NCI-H1105 (cell line): ENCODE data around the gene CALY.
A peak's percentile ranks its signal among the peaks of the same experiment; 100 is the strongest.

Experiments used
- DNase-seq: peaks from one replicate; lab custom pipeline; 2025; lab: John Stamatoyannopoulos, UW

CALY gene

DNA sequence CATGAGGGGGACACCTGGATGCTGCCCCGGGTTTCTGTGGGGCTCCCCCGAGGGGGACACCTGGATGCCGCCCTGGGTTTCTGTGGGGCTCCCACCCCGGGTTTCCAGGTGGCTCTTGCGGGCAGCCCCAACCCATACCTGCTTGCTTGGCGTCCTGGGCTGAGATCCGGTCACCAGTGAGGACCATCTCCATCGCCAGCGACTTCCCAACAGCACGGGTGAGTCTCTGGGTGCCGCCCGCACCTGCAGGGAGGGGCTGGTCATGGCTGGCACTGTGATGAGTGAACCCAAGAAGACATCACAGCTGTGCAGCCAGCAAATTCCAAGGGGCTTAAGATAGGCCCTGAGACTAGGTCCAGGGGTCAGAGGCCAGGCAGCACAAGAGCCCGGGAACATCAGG, 30.1 kb upstream of the CALY start:
- no peak for DNase-seq

- DNase-seq, result no peak
These were observed 29.4 kb upstream of the CALY start for GRCh38 chr10:133366130-133366478.

- no peak for DNase-seq
These were observed 28.9 kb upstream of the CALY start for GRCh38 chr10:133365461-133366129.

GRCh38 chr10:133364645-133365431, 28.1 kb upstream of the CALY start:
- peak; percentile 45 for DNase-seq

- no peak for DNase-seq
These were observed 26.1 kb upstream of the CALY start for GRCh38 chr10:133362846-133363245.

DNA sequence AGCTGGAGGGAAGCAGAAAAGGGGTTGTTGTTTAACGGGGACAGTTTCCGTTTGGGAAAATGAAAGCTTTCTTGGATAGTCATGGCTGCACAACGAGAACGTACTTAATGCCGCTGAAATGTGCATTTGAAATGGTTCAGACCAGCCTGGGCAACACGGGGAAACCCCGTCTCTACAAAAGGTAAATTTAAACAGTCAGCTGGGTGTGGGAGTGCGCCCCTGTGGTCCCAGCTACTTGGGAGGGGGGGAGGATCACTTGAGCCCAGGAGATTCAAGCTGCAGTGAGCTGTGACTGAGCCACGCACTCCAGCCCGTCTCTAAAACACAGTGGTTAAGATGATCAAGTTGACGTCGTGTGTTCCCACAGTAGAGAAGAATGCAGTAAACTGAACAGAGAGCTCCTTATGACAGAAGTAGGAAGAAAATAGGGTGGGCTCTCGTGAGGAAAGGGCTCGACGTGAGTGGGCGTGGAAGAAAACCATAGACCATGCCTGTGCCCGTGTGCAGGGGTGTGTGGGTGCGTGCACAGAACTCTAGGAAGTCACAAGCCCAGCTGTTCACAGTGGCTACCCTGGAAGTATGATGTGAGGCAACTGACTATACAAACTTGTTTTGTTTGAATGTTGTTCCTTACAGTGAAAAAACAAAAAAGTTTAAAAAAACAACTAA, 25.2 kb upstream of the CALY start:
- no peak for DNase-seq

DNA sequence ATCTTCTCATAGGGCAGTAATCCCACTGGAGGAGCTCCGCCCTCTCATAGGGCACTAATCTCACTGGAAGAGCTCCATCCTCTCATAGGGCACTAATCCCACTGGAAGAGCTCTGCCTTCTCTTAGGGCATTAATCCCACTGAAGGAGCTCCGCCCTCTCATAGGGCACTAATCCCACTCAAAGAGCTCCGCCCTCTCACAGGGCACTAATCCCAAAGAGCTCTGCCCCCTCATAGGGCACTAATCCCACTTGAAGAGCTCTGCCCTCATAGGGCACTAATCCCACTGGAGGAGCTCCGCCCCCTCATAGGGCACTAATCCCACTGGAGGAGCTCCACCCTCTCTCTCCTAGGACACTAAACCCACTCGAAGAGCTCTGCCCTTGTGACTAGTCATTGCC, 24.5 kb upstream of the CALY start:
- DNase-seq, result no peak

DNA sequence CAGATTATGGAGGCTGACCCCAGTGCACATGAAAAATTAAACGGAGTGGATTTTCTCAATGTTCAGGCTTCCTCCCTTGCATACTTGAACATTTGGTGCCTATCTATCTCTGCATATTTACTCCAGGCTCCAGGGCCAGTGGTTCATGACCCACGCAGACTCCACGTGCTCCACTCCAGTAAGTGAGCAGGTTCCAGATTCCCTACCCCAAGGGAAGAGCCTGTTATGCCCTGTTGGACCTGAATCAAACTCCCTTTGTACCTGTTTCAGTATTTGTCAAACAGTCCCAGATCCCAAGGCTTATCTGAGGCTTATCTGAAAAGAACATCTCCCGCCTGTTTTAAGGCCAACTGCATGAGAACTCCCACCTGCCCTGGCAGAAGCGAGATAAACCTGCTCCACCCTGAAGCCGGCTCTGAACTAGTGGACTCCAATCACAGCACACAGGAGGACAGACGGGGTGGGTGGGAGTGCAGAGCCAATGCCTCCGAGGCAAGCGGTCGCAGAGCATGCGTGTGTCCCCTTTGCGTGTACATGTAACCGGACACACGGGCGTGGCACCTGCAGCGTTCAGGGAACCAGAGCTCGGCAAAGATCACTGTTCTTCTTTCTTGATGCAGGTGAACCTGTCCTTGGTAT, 23.4 kb upstream of the CALY start:
- DNase-seq, result no peak

GRCh38 chr10:133359554-133359971, 22.9 kb upstream of the CALY start:
- peak; percentile 44 for DNase-seq

GRCh38 chr10:133358925-133359310, 22.2 kb upstream of the CALY start:
- DNase-seq, result no peak

GRCh38 chr10:133358162-133358924, 21.6 kb upstream of the CALY start:
- no peak for DNase-seq

DNA sequence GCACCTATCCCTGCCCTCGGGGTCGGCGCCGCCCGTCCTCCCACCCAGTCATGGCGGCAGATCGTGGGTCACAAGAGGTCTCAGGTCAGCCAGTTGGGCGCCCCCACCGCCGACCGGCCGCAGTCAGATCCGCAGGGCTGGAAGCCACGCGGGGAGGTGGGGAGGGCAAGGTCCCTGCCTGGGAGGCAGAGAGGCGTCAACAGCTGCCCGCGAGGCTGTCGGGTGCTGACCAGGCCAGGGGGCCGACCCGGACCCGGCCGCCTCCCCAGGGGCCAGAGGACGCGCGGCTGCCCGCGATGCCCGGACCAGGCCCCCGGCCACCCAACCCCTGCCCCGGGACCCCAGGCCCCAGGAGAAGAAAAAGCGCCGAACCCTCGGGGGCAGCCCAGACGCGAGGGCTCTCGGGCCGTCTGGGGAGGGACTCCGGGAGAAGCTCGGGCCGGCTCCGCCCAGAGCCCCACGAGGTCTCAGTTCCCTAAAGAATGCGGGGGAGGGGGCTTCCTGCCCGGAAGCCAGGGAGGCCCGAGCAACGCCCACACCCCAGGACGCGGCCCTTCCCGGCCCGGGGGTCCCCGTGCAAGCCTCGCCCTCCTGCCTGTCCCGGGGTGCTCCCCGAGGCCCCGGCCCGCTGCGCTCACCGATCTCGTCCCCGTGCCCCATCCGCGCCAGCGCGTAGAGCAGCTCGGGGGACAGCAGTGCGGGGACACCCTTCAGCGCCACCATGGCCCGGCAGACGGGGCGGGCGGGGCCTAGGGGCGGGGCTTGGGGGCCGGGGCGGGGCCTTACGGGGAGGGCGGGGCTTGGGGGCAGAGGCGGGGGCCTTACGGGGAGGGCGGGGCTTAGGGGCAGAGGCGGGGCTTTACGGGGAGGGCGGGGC, 20.8 kb upstream of the CALY start, which contains the start of gene FUOM:
Gene FUOM, minus strand, starts transcription at position 735 of the 877 bp plus-strand sequence. Its CDS starts 12 bp downstream, at position 723.
- no peak for DNase-seq

DNA sequence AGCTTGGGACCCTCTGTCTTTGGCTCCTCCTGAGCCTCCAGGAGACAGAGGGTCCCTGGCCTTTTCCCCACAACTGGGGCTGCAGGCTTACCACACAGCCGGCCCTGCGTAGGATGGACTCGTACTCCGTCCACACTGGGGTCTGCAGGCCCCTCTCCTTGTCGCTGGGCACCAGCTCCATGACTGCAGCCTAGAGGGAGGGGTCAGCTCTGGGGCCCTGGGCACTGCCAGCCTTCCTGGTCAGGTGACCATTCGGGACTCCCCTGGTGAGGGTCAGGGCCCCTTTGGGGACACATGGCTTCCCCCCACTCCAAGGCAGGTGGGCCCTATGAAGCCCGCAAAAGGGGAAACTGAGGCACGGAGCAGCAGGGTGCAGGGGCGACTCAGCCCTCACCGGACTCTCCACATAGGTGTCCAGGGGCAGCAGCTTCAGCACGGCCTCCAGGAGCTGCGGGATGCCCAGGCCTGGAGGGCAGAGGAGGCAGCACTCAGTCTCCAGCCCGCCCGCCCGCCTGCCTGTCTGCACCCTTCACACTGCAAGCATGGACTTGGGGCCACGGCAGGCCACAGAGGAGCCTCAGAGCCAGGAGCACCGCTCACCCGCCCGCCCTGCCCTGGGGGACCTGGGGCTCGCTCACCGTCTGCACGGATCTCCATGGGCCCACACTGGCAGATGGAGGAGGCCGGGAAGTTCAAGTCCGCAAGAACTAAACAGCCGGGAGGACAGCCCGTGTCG, 20.0 kb upstream of the CALY start:
- DNase-seq, result no peak

DNA sequence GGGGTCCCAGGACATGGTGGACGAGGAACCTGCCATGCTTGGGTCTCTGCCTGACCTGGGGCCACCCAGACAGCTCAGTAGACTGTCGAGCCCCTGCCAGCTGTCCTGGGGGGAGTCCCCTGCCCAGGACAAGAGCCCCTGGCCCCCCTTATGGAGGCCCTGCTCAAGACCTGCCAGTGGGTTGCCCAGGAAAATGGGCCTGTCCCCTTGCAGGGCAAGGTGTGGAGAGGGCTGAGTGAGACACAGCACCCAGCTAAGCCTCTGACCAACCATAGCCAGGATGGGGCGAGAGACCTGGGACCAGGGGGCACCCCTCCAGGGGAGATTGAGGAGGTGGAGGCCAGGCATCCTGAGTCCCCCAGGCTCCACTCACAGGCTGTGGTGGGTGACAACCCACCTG, 19.3 kb upstream of the CALY start:
- no peak for DNase-seq

DNA sequence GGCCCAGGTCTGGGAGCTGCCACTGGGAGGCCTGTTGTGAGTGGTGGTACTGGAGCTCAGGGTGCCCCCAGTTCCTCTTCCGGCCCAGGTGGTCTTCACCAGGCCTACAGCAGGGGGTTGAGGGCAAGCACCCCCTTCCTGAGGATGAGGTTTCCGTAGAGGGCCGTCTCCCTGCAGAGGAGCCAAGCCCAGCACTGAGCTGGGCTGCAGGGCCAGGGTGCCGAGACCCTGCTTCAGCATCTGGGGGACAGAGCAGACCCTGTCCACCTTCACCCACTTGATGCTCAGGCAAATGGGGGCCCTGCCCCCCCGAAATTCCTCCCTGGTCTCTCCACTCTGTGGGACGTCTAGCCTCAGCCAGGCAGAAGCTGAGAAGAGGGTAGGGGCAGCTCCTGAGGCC, 18.6 kb upstream of the CALY start:
- no peak for DNase-seq

DNA sequence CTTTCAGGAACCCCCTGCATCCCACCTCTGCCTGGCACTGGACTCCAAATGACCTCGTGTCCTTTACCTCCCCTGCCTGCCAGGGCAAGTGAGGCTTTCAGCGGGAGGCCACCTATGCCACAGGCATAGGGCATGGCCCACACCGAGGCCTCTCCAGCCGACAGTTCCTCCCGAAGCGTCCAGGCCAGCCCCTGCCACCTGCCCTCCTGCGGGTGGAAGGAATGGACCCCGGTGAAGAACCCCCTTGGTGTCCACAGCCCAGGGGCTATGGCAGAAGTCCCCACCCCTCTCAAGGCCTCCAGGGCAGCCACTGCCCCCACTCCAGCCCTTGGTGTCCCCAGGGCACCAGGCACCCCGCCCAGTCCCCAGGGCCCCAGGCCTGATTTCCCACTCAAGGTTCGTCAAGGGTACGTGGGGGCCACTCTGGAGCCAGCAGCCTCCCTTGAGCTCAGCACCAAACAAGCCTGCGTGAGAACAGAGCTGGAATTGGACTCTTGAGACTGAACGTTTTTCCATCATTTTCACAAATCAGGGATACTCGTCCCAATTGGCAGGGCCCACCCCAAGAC, 18.1 kb upstream of the CALY start:
- no peak for DNase-seq

GRCh38 chr10:133353988-133354605, 17.4 kb upstream of the CALY start:
- no peak for DNase-seq

GRCh38 chr10:133353202-133353959, 16.7 kb upstream of the CALY start:
- DNase-seq, result no peak
